AG09309 (cell line): ENCODE results near the gene CCDC137.

ENCODE experiments used
- DNase-seq: peaks from one replicate; pipeline ENCODE4 v3.0.0-alpha.2; 2010; ENCODE audit warnings: low read depth
- H3K4me3 ChIP-seq: 2 replicates; pipeline ENCODE4 v1.5.1; 2011; ENCODE audit warnings: mild to moderate bottlenecking, low read depth, low read length, moderate library complexity; ENCODE audit not compliant: control insufficient read depth
- TF ChIP-seq, protein P1 (sequence below): IDR thresholded peaks from 2 replicates; pipeline ENCODE4 v1.5.1; 2011; ENCODE audit warnings: mild to moderate bottlenecking, low read depth, low read length, inconsistent platforms; ENCODE audit not compliant: insufficient read depth, control insufficient read depth; ENCODE audit errors: missing control alignments

Gene CCDC137

DNA sequence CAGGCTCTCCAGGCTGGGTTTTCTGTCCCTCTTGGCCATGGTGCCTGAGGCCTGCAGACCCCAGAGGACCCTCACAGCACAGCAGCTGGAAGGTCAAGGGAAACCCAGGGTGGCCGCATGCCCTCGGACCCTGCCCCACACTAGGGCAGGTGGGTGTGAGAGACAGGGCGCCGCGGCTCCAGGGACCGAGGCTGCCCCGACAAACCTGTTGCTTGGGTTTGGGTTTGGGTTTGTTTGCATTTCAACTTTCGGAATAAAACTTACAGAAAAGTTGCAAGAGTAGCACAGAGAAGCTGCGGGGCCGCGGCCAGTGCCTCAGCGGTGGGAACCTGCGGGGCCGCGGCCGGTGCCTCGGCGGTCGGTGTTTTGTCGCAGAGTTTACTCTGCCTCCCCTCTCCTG lies 25.1 kb downstream of the CCDC137 start:
- TF ChIP-seq, protein P1, sequence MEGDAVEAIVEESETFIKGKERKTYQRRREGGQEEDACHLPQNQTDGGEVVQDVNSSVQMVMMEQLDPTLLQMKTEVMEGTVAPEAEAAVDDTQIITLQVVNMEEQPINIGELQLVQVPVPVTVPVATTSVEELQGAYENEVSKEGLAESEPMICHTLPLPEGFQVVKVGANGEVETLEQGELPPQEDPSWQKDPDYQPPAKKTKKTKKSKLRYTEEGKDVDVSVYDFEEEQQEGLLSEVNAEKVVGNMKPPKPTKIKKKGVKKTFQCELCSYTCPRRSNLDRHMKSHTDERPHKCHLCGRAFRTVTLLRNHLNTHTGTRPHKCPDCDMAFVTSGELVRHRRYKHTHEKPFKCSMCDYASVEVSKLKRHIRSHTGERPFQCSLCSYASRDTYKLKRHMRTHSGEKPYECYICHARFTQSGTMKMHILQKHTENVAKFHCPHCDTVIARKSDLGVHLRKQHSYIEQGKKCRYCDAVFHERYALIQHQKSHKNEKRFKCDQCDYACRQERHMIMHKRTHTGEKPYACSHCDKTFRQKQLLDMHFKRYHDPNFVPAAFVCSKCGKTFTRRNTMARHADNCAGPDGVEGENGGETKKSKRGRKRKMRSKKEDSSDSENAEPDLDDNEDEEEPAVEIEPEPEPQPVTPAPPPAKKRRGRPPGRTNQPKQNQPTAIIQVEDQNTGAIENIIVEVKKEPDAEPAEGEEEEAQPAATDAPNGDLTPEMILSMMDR = no peak

DNA sequence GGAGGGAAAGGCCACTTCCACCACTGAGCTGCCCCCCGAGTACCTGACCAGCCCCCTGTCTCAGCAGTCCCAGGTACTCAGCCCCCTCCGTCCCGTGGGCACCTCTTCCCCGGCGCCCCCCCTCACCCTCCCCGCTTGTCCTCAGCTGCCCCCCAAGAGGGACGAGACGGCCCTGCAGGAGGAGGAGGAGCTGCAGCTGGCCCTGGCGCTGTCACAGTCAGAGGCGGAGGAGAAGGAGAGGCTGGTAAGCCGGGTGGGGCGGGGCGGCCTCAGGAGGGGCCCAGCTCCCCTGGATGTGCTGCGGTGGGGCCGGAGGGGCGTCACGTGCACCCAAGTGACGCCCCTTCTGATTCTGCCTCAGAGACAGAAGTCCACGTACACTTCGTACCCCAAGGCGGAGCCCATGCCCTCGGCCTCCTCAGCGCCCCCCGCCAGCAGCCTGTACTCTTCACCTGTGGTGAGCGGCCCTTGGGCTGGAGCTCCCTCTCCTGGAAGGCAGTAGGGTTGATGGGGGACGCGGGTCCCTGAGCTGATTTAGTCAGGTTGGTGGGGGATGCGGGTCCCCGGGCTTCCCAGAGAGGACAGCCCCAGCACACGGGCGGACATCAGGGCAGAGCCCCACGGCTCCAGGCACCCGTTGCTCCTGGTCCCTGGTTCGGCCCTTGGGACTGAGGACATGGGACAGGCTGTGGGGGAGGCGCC lies 27.1 kb downstream of the CCDC137 start:
- TF ChIP-seq, protein P1 = no peak
- no peak for DNase-seq
- no peak overlapping the region for H3K4me3 ChIP-seq

More for the DNA sequence above, 25.1 kb downstream of the CCDC137 start:
- no peak for DNase-seq
- H3K4me3 ChIP-seq = no peak overlapping the region

GRCh38 chr17:81694810-81695209 lies 28.3 kb downstream of the CCDC137 start:
- no peak overlapping the region for H3K4me3 ChIP-seq
- no peak for DNase-seq
- TF ChIP-seq, protein P1 = no peak

- no peak for DNase-seq
- no peak overlapping the region for H3K4me3 ChIP-seq
- TF ChIP-seq, protein P1 = no peak
Measured at GRCh38 chr17:81695211-81695610, 28.7 kb downstream of the CCDC137 start.

DNA sequence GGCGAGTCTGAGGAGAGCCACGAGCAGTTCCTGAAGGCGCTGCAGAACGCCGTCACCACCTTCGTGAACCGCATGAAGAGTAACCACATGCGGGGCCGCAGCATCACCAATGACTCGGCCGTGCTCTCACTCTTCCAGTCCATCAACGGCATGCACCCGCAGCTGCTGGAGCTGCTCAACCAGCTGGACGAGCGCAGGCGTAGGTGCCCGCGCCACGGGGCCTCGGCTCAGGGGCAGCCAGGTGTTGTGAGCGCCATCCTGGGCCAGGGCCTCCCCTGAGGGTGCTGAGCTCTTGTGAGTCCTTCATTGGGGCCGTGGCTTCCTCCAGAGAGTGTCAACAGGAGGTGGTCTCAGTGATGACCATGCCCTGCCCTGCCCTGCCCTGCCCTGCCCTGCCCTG lies 29.3 kb downstream of the CCDC137 start:
- DNase-seq = no peak
- no peak overlapping the region for H3K4me3 ChIP-seq
- TF ChIP-seq, protein P1 = no peak

GRCh38 chr17:81696218-81696941 lies 29.8 kb downstream of the CCDC137 start:
- TF ChIP-seq, protein P1 = no peak
- no peak overlapping the region for H3K4me3 ChIP-seq
- DNase-seq = no peak
